Measurements from ENCODE around the gene DIP2B. TPM values are rescaled to one million over a fixed set of nuclear protein-coding genes. Genes with fewer than 3 reads are reported as not detected.

DIP2B gene
- total RNA-seq, 1 donor from 2014 or later, result 30.2 TPM

DNA sequence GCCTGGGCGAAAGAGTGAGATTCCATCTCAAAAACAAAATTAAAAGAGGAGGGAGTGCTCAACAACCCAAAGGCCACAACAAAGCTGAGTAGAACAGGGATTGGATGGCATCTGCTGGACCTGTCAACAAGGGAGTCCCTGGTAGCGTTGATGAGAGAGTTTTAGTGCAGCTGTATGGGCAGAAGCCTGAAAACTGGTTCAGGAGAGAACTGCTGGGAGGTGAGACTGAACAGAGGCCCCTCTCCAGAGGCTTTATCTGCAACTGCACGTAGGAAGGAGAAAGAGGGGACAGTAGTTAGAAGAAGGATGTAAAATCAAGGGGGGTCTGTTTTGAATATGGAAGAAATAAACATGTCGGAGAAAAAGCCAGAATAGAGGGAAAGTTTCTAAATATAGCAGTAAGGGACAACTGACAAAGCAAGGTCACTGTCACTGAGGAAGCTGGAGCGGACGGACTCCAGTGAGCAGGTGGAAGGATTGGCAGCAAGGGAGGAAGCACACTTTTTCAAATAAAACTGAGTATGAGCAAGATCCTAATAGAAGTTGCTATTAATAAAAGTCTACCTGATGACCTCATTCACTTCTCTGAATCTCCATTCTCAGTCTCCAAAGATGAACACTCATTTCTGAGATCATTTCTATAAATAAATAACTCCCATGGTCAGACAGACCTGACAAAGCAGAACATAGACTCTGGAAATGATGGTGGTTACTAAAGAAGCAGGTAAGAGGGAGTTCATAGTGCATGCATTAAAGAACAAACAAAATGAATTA lies 247.3 kb downstream of the DIP2B start:
- H3K27ac Mint-ChIP-seq, result no peak overlapping the region

DNA sequence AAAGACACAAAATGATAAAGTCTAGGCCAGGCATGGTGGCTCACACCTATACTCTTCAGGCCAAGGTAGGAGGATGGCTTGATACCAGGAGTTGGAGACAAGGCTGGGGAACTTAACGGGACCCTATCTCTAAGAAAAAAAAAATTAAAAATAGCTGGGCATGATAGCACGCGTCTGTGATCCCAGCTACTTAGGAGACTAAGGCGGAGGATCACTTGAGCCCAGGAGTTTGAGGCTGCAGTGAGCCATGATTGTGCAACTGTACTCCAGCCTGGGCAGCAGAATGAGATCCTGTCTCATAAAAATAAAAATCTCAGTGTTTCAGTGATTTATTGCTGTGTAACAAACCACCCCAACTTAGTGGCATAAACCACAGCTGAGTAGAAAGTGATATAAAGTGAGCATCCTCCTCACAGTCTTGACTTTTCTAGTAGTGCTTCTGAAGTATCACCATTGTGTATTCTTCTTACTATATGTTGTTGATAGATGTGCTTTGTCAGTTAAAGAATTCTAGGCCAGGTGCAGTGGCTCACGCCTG lies 248.5 kb downstream of the DIP2B start:
- Mint-ChIP-seq H3K36me3 (ENCODE audit: insufficient read depth) (peaks cover 11% of the 10 kb centered on the region), H3K9me3 (ENCODE audit: low read depth) (peaks cover 7% of the 10 kb centered on the region), H3K4me1 (ENCODE audit: low read depth) (peaks cover 6% of the 10 kb centered on the region), H3K4me3 (ENCODE audit: low read depth) (no peak overlapping the region), H3K27ac (no peak overlapping the region), H3K27me3 (no peaks in the 10 kb centered on the region)
- TF ChIP-seq, protein P1, sequence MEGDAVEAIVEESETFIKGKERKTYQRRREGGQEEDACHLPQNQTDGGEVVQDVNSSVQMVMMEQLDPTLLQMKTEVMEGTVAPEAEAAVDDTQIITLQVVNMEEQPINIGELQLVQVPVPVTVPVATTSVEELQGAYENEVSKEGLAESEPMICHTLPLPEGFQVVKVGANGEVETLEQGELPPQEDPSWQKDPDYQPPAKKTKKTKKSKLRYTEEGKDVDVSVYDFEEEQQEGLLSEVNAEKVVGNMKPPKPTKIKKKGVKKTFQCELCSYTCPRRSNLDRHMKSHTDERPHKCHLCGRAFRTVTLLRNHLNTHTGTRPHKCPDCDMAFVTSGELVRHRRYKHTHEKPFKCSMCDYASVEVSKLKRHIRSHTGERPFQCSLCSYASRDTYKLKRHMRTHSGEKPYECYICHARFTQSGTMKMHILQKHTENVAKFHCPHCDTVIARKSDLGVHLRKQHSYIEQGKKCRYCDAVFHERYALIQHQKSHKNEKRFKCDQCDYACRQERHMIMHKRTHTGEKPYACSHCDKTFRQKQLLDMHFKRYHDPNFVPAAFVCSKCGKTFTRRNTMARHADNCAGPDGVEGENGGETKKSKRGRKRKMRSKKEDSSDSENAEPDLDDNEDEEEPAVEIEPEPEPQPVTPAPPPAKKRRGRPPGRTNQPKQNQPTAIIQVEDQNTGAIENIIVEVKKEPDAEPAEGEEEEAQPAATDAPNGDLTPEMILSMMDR (IDR thresholded peaks at IDR 0.05; ENCODE audit: unreplicated experiment), result no peak
- no peak for DNase-seq (ENCODE audit: low spot score, unreplicated experiment)

More for the DNA sequence above, 247.3 kb downstream of the DIP2B start:
- DNase-seq (ENCODE audit: low spot score, unreplicated experiment), result no peak
- TF ChIP-seq, protein P1 (IDR thresholded peaks at IDR 0.05; ENCODE audit: unreplicated experiment), result no peak
- Mint-ChIP-seq H3K27me3 (no peaks in the 10 kb centered on the region), H3K9me3 (ENCODE audit: low read depth) (peaks cover 7% of the 10 kb centered on the region), H3K36me3 (ENCODE audit: insufficient read depth) (peaks cover 11% of the 10 kb centered on the region), H3K4me1 (ENCODE audit: low read depth) (peaks cover 6% of the 10 kb centered on the region), H3K4me3 (ENCODE audit: low read depth) (no peak overlapping the region)

DNA sequence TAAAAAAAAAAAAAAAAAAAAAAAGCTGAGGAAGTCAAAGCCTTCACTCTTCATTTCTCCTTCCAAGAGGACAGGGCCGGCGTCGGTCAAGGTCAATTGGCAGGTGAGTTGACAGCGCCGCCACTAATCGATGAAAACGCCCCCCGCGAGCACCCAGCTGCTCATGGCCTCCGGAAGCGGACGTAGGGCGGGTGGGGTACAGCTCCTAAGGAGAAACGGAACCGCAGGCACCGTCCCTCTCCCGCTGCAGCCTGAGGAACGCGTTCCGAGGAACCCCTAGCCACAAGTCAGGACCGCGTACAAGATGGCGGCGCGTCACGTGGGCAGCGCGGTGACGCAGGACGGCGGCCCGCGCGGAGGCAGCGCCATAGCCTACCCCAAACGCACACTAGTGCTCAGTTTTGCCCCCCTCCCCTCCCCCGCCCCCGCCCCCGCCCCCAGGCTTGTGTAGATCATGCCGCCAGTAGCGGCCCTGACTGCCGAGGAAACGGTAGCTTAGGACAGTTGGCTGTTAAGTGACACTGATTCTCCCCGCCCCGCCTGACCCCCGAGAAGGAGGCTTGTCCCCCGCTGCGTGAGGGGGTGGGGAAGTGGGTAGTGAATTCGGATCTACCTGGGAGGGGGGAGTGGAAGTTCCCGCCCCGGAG lies 259.0 kb downstream of the DIP2B start, which contains the start of gene ATF1:
Gene ATF1 (plus strand): TSS at position 463 of the 647 bp plus-strand sequence. CDS start 16,045 bp downstream, outside the sequence.
- H3K36me3 Mint-ChIP-seq (ENCODE audit: insufficient read depth), result peaks cover 1% of the 10 kb centered on the region
- TF ChIP-seq, protein P1 (IDR thresholded peaks at IDR 0.05; ENCODE audit: unreplicated experiment), result no peak
- H3K4me1 Mint-ChIP-seq (ENCODE audit: low read depth), result peaks cover 9% of the 10 kb centered on the region
- peaks cover under 1% of the 10 kb centered on the region for H3K9me3 Mint-ChIP-seq (ENCODE audit: low read depth)
- H3K4me3 Mint-ChIP-seq (ENCODE audit: low read depth), result peak within 1 kb of the TSS; percentile 84
- peak within 1 kb of the TSS; percentile 99 for H3K27ac Mint-ChIP-seq
- no peaks in the 10 kb centered on the region for H3K27me3 Mint-ChIP-seq
- DNase-seq (ENCODE audit: low spot score, unreplicated experiment), result peak; percentile 77

DNA sequence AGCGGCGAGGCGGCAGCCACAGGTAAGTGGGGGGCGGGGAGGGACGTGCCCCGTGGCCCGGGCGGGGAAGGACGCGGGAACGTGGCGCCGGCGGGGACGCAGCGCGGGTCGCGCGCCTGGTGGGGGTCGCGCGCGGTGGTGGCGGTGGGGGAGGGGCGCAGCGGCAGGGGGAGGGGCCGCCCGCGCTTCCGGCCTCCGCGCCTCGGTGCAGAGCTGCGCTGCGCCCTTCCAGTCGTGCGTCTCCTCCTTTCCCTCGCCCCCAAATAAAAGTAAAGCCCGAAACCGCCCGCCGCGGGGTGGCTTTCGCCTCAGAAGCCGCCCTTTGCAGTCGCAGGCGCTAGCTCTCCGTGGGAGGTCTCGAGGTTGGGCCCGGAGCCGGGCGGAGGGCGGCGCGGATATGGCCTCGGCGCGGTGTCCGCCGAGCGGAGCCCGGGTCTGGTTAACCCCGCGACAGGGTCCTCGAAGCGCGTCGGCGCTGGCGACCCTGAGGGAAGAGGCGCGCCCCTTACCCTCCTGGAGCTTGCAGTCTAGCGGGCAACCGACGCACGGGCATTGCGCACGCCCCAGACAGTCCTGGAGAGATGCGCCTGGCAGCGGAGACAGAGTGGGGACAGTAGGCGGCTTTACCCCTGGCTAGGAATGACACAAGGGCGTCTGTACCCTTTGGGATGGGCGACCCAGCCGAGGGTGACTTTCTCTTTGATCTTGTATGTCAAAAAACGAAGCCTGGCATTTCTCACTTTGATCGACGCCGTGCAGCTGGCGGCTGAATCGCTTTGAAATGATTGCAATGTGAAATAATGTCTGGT lies 259.7 kb downstream of the DIP2B start:
- no peaks in the 10 kb centered on the region for H3K27me3 Mint-ChIP-seq
- H3K4me3 Mint-ChIP-seq (ENCODE audit: low read depth), result peak overlapping the region; percentile 84
- peaks cover 4% of the 10 kb centered on the region for H3K36me3 Mint-ChIP-seq (ENCODE audit: insufficient read depth)

More for the DNA sequence above, 259.7 kb downstream of the DIP2B start:
- TF ChIP-seq, protein P1 (IDR thresholded peaks at IDR 0.05; ENCODE audit: unreplicated experiment), result no peak
- Mint-ChIP-seq H3K4me1 (ENCODE audit: low read depth) (peaks cover 11% of the 10 kb centered on the region), H3K9me3 (ENCODE audit: low read depth) (peaks cover 3% of the 10 kb centered on the region), H3K27ac (peak overlapping the region; percentile 99)
- peak; percentile 72 for DNase-seq (ENCODE audit: low spot score, unreplicated experiment)

All from progenitor cell of endocrine pancreas (in vitro differentiated cells).